ENCODE measurements around the gene HIVEP3.

DNA sequence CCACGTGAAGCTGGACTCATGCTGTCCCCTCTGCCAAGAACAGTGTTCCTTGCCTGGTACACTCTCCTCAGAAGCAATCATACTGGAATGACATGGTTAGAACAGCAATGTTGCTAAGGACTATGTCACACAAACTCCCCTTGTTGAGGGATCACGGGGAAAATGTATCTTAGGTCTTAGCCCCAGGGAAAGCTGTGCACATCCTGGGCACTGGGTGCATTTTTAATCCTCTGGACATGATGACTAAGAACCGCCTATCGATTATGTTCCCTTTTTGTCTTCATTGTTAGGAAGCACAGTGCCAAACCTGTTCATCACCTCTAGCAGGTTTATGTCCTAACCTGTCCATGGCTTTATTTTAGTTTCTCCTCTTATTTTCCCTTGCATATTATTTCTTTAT is 115.1 kb downstream of the HIVEP3 start:
- TF ChIP-seq, protein P1, sequence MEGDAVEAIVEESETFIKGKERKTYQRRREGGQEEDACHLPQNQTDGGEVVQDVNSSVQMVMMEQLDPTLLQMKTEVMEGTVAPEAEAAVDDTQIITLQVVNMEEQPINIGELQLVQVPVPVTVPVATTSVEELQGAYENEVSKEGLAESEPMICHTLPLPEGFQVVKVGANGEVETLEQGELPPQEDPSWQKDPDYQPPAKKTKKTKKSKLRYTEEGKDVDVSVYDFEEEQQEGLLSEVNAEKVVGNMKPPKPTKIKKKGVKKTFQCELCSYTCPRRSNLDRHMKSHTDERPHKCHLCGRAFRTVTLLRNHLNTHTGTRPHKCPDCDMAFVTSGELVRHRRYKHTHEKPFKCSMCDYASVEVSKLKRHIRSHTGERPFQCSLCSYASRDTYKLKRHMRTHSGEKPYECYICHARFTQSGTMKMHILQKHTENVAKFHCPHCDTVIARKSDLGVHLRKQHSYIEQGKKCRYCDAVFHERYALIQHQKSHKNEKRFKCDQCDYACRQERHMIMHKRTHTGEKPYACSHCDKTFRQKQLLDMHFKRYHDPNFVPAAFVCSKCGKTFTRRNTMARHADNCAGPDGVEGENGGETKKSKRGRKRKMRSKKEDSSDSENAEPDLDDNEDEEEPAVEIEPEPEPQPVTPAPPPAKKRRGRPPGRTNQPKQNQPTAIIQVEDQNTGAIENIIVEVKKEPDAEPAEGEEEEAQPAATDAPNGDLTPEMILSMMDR (IDR thresholded peaks at IDR 0.05), result no peak
- no peak for TF ChIP-seq POLR2A (IDR thresholded peaks at IDR 0.05)

Data from heart left ventricle (tissue), 13 donors.